Measurements from ENCODE around the gene COL6A1.

COL6A1 gene

GRCh38 chr21:45995686-45996179 is 14.2 kb downstream of the COL6A1 start:
- DNase-seq = peak; percentile 36

DNA sequence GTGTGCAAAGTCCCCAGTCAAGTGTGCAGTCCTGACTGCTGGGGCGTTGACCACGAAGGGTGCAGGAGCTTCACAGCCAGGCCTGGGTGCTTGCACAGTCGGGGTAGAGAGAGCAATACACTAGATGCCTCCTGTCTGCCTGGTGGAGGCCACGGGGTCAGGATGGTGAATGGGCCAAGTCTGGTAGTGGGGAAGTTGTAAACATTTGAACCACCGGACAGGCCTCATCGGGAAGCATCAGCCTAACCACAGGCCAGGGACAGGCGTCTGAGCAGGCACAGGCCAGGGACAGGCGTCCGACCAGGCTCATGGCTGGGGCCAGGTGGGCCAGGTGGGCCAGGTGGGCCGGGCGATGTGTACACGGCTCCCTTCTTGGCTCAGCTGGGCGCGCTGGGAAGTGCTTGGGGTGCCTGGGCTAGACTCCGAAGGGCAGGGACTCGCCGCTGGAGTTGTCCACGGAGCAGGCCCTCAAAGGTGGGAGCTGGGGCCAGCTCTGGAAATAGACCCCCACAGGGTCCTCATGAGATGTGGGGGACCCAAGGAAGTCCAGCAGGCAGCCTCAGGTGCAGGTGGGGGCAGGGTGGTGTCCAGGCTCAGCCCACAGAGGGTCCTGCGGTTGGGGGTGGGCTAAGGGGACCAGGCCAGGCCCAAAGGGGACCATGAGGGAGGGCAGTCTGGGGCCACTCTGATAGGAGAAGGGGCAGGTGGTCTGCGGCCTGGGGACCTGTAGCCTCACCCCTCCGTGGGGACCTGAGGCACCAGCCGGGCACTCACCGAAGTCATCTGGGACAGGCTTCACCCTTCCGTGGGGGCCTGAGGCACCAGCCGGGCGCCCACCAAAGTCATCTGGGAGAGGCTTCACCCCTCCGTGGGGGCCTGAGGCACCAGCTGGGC is 15.0 kb downstream of the COL6A1 start:
- peak; percentile 31 for DNase-seq

- DNase-seq = peak; percentile 28
Observed at GRCh38 chr21:45997205-45997494, 15.6 kb downstream of the COL6A1 start.

DNA sequence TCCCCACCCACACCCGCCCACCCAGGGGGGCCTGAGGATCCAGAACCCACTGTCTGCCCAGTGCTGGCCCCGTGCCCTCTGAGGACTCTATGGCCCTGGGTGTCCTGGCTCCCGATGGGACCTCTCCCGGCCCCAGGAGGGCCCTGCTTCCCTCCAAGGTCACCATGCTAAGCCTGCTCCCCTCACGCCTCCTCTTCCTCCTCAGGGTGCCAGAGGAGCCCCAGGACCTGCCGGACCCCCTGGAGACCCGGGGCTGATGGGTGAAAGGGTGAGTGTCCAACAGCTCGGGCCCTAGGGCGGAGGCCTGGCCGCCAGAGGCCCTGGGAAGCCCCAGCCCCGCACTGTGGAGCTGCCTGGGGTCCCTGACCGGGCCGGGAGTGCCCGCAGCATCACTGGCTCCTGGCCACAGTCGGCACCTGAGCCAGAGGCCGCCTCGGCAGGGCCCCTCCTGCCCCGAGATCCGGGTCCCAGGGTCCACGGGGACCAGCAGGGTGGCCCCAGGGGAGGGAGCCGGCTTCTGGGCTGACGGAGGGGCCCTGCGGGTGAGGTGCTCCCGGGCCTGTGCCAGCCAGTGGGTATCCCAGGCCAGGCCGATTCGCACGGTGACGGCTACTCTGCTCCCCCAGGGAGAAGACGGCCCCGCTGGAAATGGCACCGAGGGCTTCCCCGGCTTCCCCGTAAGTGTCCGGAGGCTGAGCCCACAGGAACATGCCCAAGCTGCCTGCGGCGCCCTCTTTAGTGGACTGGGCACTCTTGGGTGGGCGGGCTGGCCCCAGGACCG is 16.1 kb downstream of the COL6A1 start:
- peak; percentile 25 for DNase-seq

GRCh38 chr21:45998276-45998701 is 16.7 kb downstream of the COL6A1 start:
- DNase-seq = peak; percentile 28

GRCh38 chr21:45998871-45999580 is 17.5 kb downstream of the COL6A1 start:
- peak; percentile 35 for DNase-seq

DNA sequence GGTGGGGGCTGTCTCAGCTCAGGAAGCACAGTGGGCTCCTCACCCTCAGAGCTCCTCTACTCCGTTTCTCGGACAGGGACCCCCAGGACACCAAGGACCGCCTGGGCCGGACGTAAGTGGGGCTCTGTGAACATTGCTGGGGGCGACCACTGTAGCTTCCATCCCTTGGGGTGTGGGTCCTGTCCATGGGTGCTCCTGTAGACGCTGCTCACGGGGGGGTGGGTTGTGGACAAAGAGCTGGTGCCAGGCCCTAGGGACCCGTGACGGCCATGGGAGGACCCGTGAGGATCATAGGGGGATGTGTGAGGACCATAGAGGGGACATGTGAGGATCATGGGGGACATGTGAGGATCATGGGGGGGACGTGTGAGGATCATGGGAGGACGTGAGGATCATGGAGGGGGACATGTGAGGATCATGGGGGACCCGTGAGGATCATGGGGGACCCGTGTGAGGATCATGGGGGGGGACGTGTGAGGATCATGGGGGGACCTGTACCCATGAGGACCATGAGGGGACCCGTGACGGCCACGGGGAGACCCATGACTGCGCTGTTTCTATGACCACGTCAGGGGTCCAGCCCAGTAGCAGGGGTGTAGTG is 18.1 kb downstream of the COL6A1 start:
- peak; percentile 13 for DNase-seq

- peak; percentile 30 for DNase-seq
Observed at GRCh38 chr21:46000182-46000730, 18.7 kb downstream of the COL6A1 start.

- DNase-seq = peak; percentile 42
Observed at GRCh38 chr21:46000731-46001641, 19.4 kb downstream of the COL6A1 start.

DNA sequence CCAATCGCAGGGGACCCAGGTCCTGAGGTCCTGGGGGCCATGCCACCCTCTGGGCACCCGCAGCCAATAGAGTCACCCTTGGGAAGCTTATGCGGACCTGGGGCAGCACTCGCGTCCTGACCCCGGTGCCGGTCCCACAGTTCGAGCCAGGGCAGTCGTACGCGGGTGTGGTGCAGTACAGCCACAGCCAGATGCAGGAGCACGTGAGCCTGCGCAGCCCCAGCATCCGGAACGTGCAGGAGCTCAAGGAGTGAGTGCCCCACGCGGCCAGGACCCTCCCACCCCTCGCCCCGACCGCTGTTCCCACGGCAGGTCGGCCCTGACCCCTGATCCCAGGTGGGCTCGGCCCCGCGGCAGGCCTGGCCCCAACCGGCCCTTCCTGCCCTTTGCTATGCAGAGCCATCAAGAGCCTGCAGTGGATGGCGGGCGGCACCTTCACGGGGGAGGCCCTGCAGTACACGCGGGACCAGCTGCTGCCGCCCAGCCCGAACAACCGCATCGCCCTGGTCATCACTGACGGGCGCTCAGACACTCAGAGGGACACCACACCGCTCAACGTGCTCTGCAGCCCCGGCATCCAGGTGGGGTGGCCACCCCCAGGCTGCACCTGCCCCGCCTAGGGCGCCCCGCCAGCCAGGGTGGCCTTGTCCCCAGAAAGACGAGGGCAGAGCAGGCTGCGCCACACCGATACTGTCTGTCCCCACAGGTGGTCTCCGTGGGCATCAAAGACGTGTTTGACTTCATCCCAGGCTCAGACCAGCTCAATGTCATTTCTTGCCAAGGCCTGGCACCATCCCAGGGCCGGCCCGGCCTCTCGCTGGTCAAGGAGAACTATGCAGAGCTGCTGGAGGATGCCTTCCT is 20.5 kb downstream of the COL6A1 start:
- DNase-seq = peak; percentile 38

DNA sequence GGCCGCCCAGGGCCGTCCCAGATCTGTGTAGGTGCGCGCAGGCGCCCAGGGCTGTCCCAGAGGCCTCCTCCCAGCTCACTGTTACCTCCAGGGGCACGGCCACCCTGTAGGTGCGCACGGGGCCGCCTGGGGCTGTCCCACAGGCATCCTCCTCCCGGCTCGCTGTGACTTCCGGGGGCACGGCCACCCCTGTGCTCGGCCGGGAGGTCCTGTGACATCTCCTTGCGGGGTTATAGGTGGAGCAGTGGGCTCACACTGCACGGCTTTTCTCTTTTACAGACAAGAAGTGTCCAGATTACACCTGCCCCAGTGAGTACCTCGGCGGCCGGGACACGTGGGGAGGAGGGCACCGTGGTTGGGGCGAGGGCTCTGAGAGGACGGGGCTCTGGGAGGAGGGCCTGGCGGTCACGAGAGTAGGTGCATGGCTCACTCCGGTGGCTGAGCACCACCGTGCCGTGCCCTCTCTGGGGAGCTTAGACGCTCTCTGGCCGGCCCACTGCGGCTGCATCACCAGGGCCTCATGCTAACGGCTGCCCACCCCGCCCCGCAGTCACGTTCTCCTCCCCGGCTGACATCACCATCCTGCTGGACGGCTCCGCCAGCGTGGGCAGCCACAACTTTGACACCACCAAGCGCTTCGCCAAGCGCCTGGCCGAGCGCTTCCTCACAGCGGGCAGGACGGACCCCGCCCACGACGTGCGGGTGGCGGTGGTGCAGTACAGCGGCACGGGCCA is 21.4 kb downstream of the COL6A1 start:
- peak; percentile 23 for DNase-seq

DNA sequence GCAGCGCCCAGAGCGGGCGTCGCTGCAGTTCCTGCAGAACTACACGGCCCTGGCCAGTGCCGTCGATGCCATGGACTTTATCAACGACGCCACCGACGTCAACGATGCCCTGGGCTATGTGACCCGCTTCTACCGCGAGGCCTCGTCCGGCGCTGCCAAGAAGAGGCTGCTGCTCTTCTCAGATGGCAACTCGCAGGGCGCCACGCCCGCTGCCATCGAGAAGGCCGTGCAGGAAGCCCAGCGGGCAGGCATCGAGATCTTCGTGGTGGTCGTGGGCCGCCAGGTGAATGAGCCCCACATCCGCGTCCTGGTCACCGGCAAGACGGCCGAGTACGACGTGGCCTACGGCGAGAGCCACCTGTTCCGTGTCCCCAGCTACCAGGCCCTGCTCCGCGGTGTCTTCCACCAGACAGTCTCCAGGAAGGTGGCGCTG is 22.0 kb downstream of the COL6A1 start:
- DNase-seq = peak; percentile 26

GRCh38 chr21:46004168-46004861 is 22.7 kb downstream of the COL6A1 start:
- DNase-seq = peak; percentile 30

DNA sequence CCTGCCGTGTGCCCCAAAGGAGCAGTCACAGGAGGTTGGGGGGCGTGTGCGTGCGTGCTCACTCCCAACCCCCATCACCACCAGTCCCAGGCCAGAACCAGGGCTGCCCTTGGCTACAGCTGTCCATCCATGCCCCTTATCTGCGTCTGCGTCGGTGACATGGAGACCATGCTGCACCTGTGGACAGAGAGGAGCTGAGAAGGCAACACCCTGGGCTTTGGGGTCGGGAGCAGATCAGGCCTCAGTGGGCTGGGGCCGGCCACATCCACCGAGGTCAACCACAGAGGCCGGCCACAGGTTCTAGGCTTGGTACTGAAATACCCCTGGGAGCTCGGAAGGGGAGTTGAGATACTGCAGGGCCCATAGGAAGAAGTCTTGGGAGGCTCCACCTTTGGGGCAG is 23.5 kb downstream of the COL6A1 start:
- DNase-seq = peak; percentile 28

- DNase-seq = peak; percentile 33
Observed at GRCh38 chr21:46005481-46005881, 23.9 kb downstream of the COL6A1 start.

- DNase-seq = peak; percentile 29
Observed at GRCh38 chr21:46005894-46006546, 24.4 kb downstream of the COL6A1 start.

DNA sequence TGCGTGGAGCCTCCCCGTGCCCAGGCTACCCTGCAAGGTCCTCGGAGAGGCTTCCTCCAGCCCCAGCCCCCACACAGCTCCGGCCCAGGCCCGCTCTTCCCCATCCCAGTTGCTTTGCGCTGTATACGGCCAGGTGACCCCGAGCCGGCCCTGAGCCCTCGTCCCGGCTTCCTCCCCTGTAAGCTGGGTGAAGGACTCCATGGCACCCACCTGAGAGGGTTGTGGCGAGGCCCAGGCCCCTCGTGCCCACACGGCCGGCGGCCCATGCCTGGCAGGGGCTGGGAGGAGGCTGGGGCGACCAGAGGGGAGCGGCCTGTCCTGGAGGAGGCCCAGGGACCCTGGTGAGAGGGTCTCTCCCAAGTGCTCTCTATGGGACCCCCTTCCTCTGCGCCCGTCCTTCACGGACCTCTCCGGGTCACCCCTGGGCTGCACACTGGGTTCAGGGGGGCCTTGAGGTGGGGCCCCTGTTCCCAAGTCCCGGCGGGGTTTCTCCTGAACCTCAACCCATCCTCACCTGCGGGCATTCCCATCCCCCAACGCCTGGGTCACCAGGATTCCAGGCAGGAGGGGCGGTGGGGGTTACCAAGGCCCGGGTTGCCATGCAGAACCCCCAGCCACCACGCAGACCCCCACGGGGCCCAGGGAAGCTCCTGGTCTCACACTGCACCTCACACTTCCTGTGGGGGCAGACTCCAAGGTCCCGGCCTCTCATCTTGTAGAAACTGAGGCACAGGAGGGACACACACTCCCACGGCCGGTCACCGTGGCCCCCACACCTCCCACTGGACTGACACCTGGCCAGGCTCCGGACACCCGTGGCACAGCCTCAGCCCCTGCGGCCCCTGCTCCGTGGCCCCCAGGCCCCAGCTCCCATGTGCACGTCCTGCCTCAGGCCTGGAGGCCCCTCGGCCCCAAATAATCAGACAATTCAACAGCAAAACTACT is 25.2 kb downstream of the COL6A1 start:
- DNase-seq = peak; percentile 36
